Upper lobe of right lung (tissue), 1 donor: ENCODE results near the gene ODF4. TPM values are rescaled to one million over a fixed set of nuclear protein-coding genes. Genes with fewer than 3 reads are reported as not detected.

Experiments used
- ATAC-seq: fragments of 200-7000 bp; cut with Tn5 transposase; one replicate; pipeline ENCODE4 v1.9.1; 2020; ENCODE audit warnings: mild to moderate bottlenecking, moderate library complexity
- DNase-seq: peaks from one replicate; pipeline ENCODE4 v3.0.0-alpha.2; 2020
- H3K27ac ChIP-seq: fragments of 200-600 bp; one replicate; pipeline ENCODE4 v1.8.0; 2022
- H3K27me3 ChIP-seq: fragments of 200-600 bp; one replicate; pipeline ENCODE4 v1.8.0; 2022; ENCODE audit warnings: mild to moderate bottlenecking
- H3K36me3 ChIP-seq: fragments of 200-600 bp; one replicate; pipeline ENCODE4 v1.8.0; 2022
- H3K4me1 ChIP-seq: fragments of 200-600 bp; one replicate; pipeline ENCODE4 v1.8.0; 2022
- H3K4me3 ChIP-seq: fragments of 200-600 bp; one replicate; pipeline ENCODE4 v1.8.0; 2022; ENCODE audit warnings: mild to moderate bottlenecking
- H3K9me3 ChIP-seq: fragments of 200-600 bp; one replicate; pipeline ENCODE4 v1.8.0; 2022
- intact Hi-C: fragments of 100-400 bp; cut with DNase I; formaldehyde crosslinking; loops from one replicate; pipeline ENCODE4 v1.11.0; 2022
- total RNA-seq: library from RNA; stranded (reverse); fragmentation: NEBNext Ultra II Directional; extraction: Animal tissue kit (Norgen Biotek cat#: 25700); gene quantifications from one replicate; pipeline ENCODE4 v1.2.1, GENCODE V29; 2021
- TF ChIP-seq, protein P1 (sequence below): fragments of 200-600 bp; IDR thresholded peaks from one replicate; pipeline ENCODE4 v1.8.0; 2022; ENCODE audit warnings: antibody characterized with exemption
- donor health status: DM: no; HTN: yes; CAD: no; lungs with severe emphysema.

Gene ODF4
- total RNA-seq, 1 donor from 2014 or later, result not detected

- ATAC-seq (no peak), DNase-seq (no peak)
- Histone ChIP-seq H3K36me3 (peaks cover 54% of the 10 kb centered on the region), H3K27me3 (no peaks in the 10 kb centered on the region), H3K9me3 (no peaks in the 10 kb centered on the region), H3K4me1 (peaks cover 48% of the 10 kb centered on the region), H3K27ac (no peak overlapping the region), H3K4me3 (no peak overlapping the region)
- TF ChIP-seq, protein P1, sequence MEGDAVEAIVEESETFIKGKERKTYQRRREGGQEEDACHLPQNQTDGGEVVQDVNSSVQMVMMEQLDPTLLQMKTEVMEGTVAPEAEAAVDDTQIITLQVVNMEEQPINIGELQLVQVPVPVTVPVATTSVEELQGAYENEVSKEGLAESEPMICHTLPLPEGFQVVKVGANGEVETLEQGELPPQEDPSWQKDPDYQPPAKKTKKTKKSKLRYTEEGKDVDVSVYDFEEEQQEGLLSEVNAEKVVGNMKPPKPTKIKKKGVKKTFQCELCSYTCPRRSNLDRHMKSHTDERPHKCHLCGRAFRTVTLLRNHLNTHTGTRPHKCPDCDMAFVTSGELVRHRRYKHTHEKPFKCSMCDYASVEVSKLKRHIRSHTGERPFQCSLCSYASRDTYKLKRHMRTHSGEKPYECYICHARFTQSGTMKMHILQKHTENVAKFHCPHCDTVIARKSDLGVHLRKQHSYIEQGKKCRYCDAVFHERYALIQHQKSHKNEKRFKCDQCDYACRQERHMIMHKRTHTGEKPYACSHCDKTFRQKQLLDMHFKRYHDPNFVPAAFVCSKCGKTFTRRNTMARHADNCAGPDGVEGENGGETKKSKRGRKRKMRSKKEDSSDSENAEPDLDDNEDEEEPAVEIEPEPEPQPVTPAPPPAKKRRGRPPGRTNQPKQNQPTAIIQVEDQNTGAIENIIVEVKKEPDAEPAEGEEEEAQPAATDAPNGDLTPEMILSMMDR, result no peak
- intact Hi-C loops, result no loop called here
Observed at GRCh38 chr17:8380049-8380448, 40.4 kb downstream of the ODF4 start.

GRCh38 chr17:8382052-8382879, 42.6 kb downstream of the ODF4 start:
- Histone ChIP-seq H3K4me3 (peak overlapping the region; percentile 93), H3K9me3 (no peaks in the 10 kb centered on the region), H3K4me1 (peaks cover 38% of the 10 kb centered on the region), H3K27ac (peak overlapping the region; percentile 85), H3K27me3 (no peaks in the 10 kb centered on the region), H3K36me3 (peaks cover 49% of the 10 kb centered on the region)
- intact Hi-C loops, result no loop called here
- TF ChIP-seq, protein P1, result no peak
- DNase-seq (no peak), ATAC-seq (no peak)

- Histone ChIP-seq H3K4me3 (peak overlapping the region; percentile 93), H3K4me1 (peaks cover 38% of the 10 kb centered on the region), H3K27me3 (no peaks in the 10 kb centered on the region), H3K27ac (peak overlapping the region; percentile 85), H3K9me3 (no peaks in the 10 kb centered on the region), H3K36me3 (peaks cover 44% of the 10 kb centered on the region)
- TF ChIP-seq, protein P1, result no peak
- intact Hi-C loops, result no loop called here
- DNase-seq, result no peak
- no peak for ATAC-seq
Observed at GRCh38 chr17:8382880-8383142, 43.2 kb downstream of the ODF4 start.

- peak within 1 kb of the TSS; percentile 85 for H3K27ac ChIP-seq
- no peaks in the 10 kb centered on the region for H3K9me3 ChIP-seq
- intact Hi-C loops, result no loop called here
- TF ChIP-seq, protein P1, result peak; percentile 99
- H3K27me3 ChIP-seq, result no peaks in the 10 kb centered on the region
- H3K36me3 ChIP-seq, result peaks cover 39% of the 10 kb centered on the region
- peak within 1 kb of the TSS; percentile 93 for H3K4me3 ChIP-seq
- DNase-seq (peak; percentile 96), ATAC-seq (peak; percentile 97)
- H3K4me1 ChIP-seq, result peaks cover 38% of the 10 kb centered on the region
Observed at GRCh38 chr17:8383143-8383822, 43.6 kb downstream of the ODF4 start, which contains the start of gene RPL26. Gene RPL26, minus strand, starts transcription at chr17:8383193. Its CDS starts 883 bp downstream, at chr17:8382310.

DNA sequence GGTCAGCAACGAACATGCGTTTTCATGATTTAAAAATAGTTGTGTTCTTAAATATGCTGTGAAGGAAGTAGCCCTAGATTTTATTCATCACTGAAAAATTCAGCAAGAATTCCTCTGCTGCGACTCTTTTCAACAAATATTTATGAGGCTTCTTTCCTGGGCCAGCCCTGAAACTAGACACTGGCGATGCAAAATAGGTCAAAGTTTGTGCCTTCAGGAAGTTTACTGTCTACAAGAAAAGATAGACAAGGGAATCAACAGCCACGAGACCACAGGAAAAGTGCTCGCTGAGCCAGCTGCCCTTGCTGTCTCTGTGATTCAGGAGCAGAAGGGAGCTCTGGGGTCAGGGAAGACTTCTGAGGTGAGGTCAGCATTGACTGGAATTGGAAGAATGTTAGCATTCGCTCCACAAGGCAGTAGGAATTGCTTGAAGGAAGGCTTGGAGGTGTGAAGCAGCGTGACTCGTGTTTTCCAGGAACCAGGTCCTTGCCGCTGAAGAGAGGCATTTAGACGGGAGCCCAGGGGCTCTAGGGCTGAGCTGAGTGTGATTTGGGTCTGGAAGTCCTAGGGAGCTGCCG, 45.2 kb downstream of the ODF4 start:
- no peaks in the 10 kb centered on the region for H3K9me3 ChIP-seq
- no peak overlapping the region for H3K4me3 ChIP-seq
- no peaks in the 10 kb centered on the region for H3K27me3 ChIP-seq
- intact Hi-C loops, result no loop called here
- H3K27ac ChIP-seq, result peak overlapping the region; percentile 11
- ATAC-seq (no peak), DNase-seq (no peak)
- peaks cover 23% of the 10 kb centered on the region for H3K36me3 ChIP-seq
- peaks cover 37% of the 10 kb centered on the region for H3K4me1 ChIP-seq
- TF ChIP-seq, protein P1, result no peak
